HG03196 (cell line): ENCODE results near the gene DBI.
"Not testable (repeated sequence)": the region's sequence is repeated elsewhere in the genome, so short reads cannot be mapped to it uniquely, and the experiment has no call there.

Experiments
- ATAC-seq: cut with Tn5 transposase; IDR thresholded peaks from one replicate; pipeline ENCODE4 v1.9.1; 2021; ENCODE audit not compliant: unreplicated experiment

The DBI gene

GRCh38 chr2:119364798-119365197, 2.0 kb upstream of the DBI start:
- no peak for ATAC-seq

- no peak for ATAC-seq
Measured at GRCh38 chr2:119365436-119365835, 1.3 kb upstream of the DBI start.

- peak; percentile 6 for ATAC-seq
Measured at GRCh38 chr2:119366161-119366648, 572 bp upstream of the DBI start.

- peak; percentile 31 for ATAC-seq
Measured at GRCh38 chr2:119367472-119368099, 809 bp downstream of the DBI start.

GRCh38 chr2:119369845-119370244, 3.1 kb downstream of the DBI start:
- no peak for ATAC-seq

GRCh38 chr2:119371111-119371510, 4.3 kb downstream of the DBI start:
- no peak for ATAC-seq

GRCh38 chr2:119372778-119373568, 6.2 kb downstream of the DBI start:
- no peak for ATAC-seq

- ATAC-seq, result not testable (repeated sequence)
Measured at GRCh38 chr2:119373907-119374745, 7.3 kb downstream of the DBI start.

GRCh38 chr2:119376406-119376805, 9.6 kb downstream of the DBI start:
- ATAC-seq, result not testable (repeated sequence)

GRCh38 chr2:119376810-119377209, 10.0 kb downstream of the DBI start:
- ATAC-seq, result no peak

GRCh38 chr2:119377294-119377992, 10.7 kb downstream of the DBI start:
- ATAC-seq, result no peak

GRCh38 chr2:119377993-119378345, 11.2 kb downstream of the DBI start:
- no peak for ATAC-seq

- ATAC-seq, result no peak
Measured at GRCh38 chr2:119378566-119378965, 11.8 kb downstream of the DBI start.

GRCh38 chr2:119383410-119384140, 16.8 kb downstream of the DBI start:
- ATAC-seq, result no peak

GRCh38 chr2:119384971-119385370, 18.2 kb downstream of the DBI start:
- no peak for ATAC-seq

- no peak for ATAC-seq
Measured at GRCh38 chr2:119385466-119385865, 18.7 kb downstream of the DBI start.

GRCh38 chr2:119387381-119388129, 20.8 kb downstream of the DBI start:
- ATAC-seq, result peak; percentile 66

- no peak for ATAC-seq
Measured at GRCh38 chr2:119389615-119390306, 23.0 kb downstream of the DBI start.
